Adrenal gland (tissue), 12 donors: Measurements from ENCODE around the gene ZP3. TPM values are rescaled to one million over a fixed set of nuclear protein-coding genes. Genes with fewer than 3 reads are reported as not detected.
"Not testable (repeated sequence)": the region's sequence is repeated elsewhere in the genome, so short reads cannot be mapped to it uniquely, and the experiment has no call there.

Experiments used
- DNase-seq, 7 donors: peaks; one replicate each; pipeline ENCODE4 v3.0.0-alpha.2; 2019 to 2020
- H3K27ac ChIP-seq, 5 donors: fragments of 200-600 bp; sonication (generic) in 4 of 5; 1 replicate in 3 of 5; 2 replicates in 2 of 5; pipeline versions ENCODE4 v1.5.1 to v1.8.0; 2016 to 2020; ENCODE audit warnings: mild to moderate bottlenecking in 1 of 5
- H3K27me3 ChIP-seq: fragments of 200-600 bp; 2 replicates; pipeline ENCODE4 v1.8.0; 2021
- H3K36me3 ChIP-seq, 2 donors: fragments of 200-600 bp; replicated peaks in 1 of 2; 1 replicate in 1 of 2; 2 replicates in 1 of 2; pipeline versions ENCODE4 v1.5.1 to v1.8.0; 2018 to 2022
- H3K4me1 ChIP-seq, 2 donors: fragments of 200-600 bp; replicated peaks in 1 of 2; 1 replicate in 1 of 2; 2 replicates in 1 of 2; pipeline versions ENCODE4 v1.5.1 to v1.8.0; 2018 to 2021
- H3K4me3 ChIP-seq, 4 donors: fragments of 200-600 bp; sonication (generic) in 3 of 4; one replicate each; pipeline ENCODE4 v1.5.1; 2016 to 2018
- H3K9me3 ChIP-seq, 3 donors: fragments of 200-600 bp; sonication (generic) in 1 of 3; replicated peaks in 1 of 3; 1 replicate in 2 of 3; 2 replicates in 1 of 3; pipeline versions ENCODE4 v1.5.1 to v1.8.0; 2016 to 2021
- CTCF ChIP-seq, 6 experiments: fragments of 450-650 bp in 4 of 6; fragments of 200-600 bp in 2 of 6; sonication (generic) in 1 of 6; IDR thresholded peaks; 1 replicate in 5 of 6; 2 replicates in 1 of 6; pipeline versions ENCODE4 v1.5.1 to v1.8.0; 2016 to 2021; ENCODE audit warnings: antibody characterized with exemption in 6 of 6, mild to moderate bottlenecking in 2 of 6, moderate library complexity in 1 of 6
- POLR2A ChIP-seq, 2 donors: fragments of 450-650 bp; IDR thresholded peaks; one replicate each; pipeline ENCODE4 v1.6.1; 2017; ENCODE audit warnings: antibody characterized with exemption in 2 of 2, mild to moderate bottlenecking in 2 of 2, moderate library complexity in 1 of 2
- WGBS, 4 donors: extraction: QIAGEN DNeasy Blood & Tissue Kit in 2 of 4; methylation state at CpG; one replicate each; pipeline versions ENCODE4 v1.1.5 to v1.1.7; 2013 to 2017; 5-methylcytosine and 5-hydroxymethylcytosine counted together
- intact Hi-C, 2 donors: fragments of 100-400 bp; cut with DNase I; formaldehyde crosslinking; loops; one replicate each; pipeline versions ENCODE4 v1.14.1 to v1.15.0; 2022 to 2023
- polyA plus RNA-seq, 3 donors: library from polyadenylated mRNA; stranded (reverse); fragments of 200-250 nt in 2 of 3; fragments of 350-450 nt in 1 of 3; fragmentation: Illumina TruSeq in 1 of 3; extraction: RNeasy Lipid Tissue Mini Kit (QIAGEN cat#74804) in 1 of 3; gene quantifications; one replicate each; pipeline ENCODE4 v1.2.3, GENCODE V29; 2013 to 2014
- total RNA-seq, 9 donors: library from RNA; depleted of rRNA in 4 of 9; stranded (reverse); fragments of >200 nt in 4 of 9; fragments of 120-200 nt in 1 of 9; fragmentation: NEBNext Ultra II Directional in 1 of 9; extraction: Animal tissue kit (Norgen Biotek cat#: 25700) in 1 of 9; gene quantifications; one replicate each; pipeline versions ENCODE4 v1.1.0 to v1.2.4, GENCODE V29; 2013 to 2023
- donor health status: healthy with polysubstance abuse.
- donor health status: Bipolar disorder and iron deficiency.
- donor health status: DM: yes; HTN: yes; CAD: no.
- donor health status: DM: no; HTN: no; CAD: no.
- donor health status: DM: no; HTN: no; CAD: no.
- donor health status: DM: yes; HTN: yes; CAD: no.

The ZP3 gene
- total and polyA plus RNA-seq, 12 donors: 2.2 to 21.3 (median 6.8) TPM

GRCh38 chr7:76395965-76396726 is 28.6 kb upstream of the ZP3 start:
- H3K4me1 ChIP-seq: peaks cover 19 to 23% of the 10 kb centered on the region in 2 donors
- no peaks in the 10 kb centered on the region for H3K27me3 ChIP-seq
- intact Hi-C loops: no loop called here
- H3K27ac ChIP-seq: no peak overlapping the region
- H3K4me3 ChIP-seq: no peak overlapping the region
- TF ChIP-seq CTCF (IDR thresholded peaks at IDR 0.05) (no peak), POLR2A (IDR thresholded peaks at IDR 0.05) (no peak)
- no peaks in the 10 kb centered on the region for H3K36me3 ChIP-seq
- 67 to 73% (median 70%) methylated on average over 13 of the region's 13 CpGs for WGBS, 4 donors
- no peaks in the 10 kb centered on the region for H3K9me3 ChIP-seq
- DNase-seq: no peak

- no peaks in the 10 kb centered on the region for H3K36me3 ChIP-seq
- 57 to 66% (median 62%) methylated on average over 5 to 8 of the region's 8 CpGs for WGBS, 4 donors
- peak overlapping the region in 2 of 4 donors; percentile 29 to 57 for H3K4me3 ChIP-seq
- intact Hi-C loops: no loop called here
- H3K4me1 ChIP-seq: peaks cover 19 to 23% of the 10 kb centered on the region in 2 donors
- no peak for DNase-seq
- no peak overlapping the region for H3K27ac ChIP-seq
- TF ChIP-seq POLR2A (IDR thresholded peaks at IDR 0.05) (no peak), CTCF (IDR thresholded peaks at IDR 0.05) (no peak)
- no peaks in the 10 kb centered on the region for H3K9me3 ChIP-seq
- H3K27me3 ChIP-seq: no peaks in the 10 kb centered on the region
Measured at GRCh38 chr7:76396864-76397263, 27.9 kb upstream of the ZP3 start.

GRCh38 chr7:76397409-76398183 is 27.2 kb upstream of the ZP3 start:
- H3K27me3 ChIP-seq: no peaks in the 10 kb centered on the region
- peak overlapping the region in 2 of 4 donors; percentile 29 to 57 for H3K4me3 ChIP-seq
- peaks cover 17 to 21% of the 10 kb centered on the region in 2 donors for H3K4me1 ChIP-seq
- peak; percentile 85 to 92 (median 87) for DNase-seq
- intact Hi-C loops: no loop called here
- WGBS, 4 donors: 14 to 80% (median 32%) methylated on average over 3 to 45 of the region's 45 CpGs
- peak overlapping the region in 2 of 5 donors; percentile 23 to 26 for H3K27ac ChIP-seq
- no peaks in the 10 kb centered on the region for H3K9me3 ChIP-seq
- no peaks in the 10 kb centered on the region for H3K36me3 ChIP-seq
- TF ChIP-seq POLR2A (IDR thresholded peaks at IDR 0.05) (peak in 1 of 2 donors; percentile 10), CTCF (IDR thresholded peaks at IDR 0.05) (no peak)

GRCh38 chr7:76400248-76400647 is 24.5 kb upstream of the ZP3 start:
- Histone ChIP-seq H3K9me3 (no peaks in the 10 kb centered on the region), H3K27me3 (no peaks in the 10 kb centered on the region), H3K36me3 (no peaks in the 10 kb centered on the region), H3K27ac (no peak overlapping the region), H3K4me1 (peaks cover 11 to 14% of the 10 kb centered on the region in 2 donors), H3K4me3 (no peak overlapping the region)
- 89 to 95% (median 92%) methylated on average over 17 to 23 of the region's 23 CpGs for whole genome bisulfite sequencing, 4 donors
- intact Hi-C loops: no loop called here
- no peak for DNase-seq
- no peak for TF ChIP-seq POLR2A (IDR thresholded peaks at IDR 0.05)
- no peak for TF ChIP-seq CTCF (IDR thresholded peaks at IDR 0.05)

- H3K4me3 ChIP-seq, H3K36me3 ChIP-seq, H3K27me3 ChIP-seq, intact Hi-C loops, H3K9me3 ChIP-seq, H3K4me1 ChIP-seq: not testable (repeated sequence)
- peak overlapping the region in 1 of 5 donors; percentile 65 for H3K27ac ChIP-seq
- peak in 1 of 7 donors; percentile 32 for DNase-seq
- WGBS, 4 donors: 59 to 74% (median 69%) methylated on average over 8 of the region's 8 CpGs
Measured at GRCh38 chr7:76403097-76403496, 21.7 kb upstream of the ZP3 start.
